H9 (cell line): ENCODE measurements around the gene XXYLT1. TPM values are rescaled to one million over a fixed set of nuclear protein-coding genes. Genes with fewer than 3 reads are reported as not detected.

Experiments
- DNase-seq: peaks from one replicate; pipeline ENCODE4 v3.0.0-alpha.2; 2017
- H2AFZ ChIP-seq: one replicate; pipeline ENCODE4 v1.6.1; 2013; ENCODE audit warnings: mild to moderate bottlenecking, low read length, control low read depth, moderate library complexity
- H2AK5ac ChIP-seq: 2 replicates; pipeline ENCODE4 v1.6.1; 2013; ENCODE audit warnings: low read length, control low read depth, mixed read lengths; ENCODE audit not compliant: insufficient read length
- H2BK120ac ChIP-seq: one replicate; pipeline ENCODE4 v1.6.1; 2013; ENCODE audit warnings: low read depth, mild to moderate bottlenecking, low read length, control low read depth, inconsistent platforms; ENCODE audit not compliant: poor library complexity, severe bottlenecking
- H2BK12ac ChIP-seq: 2 replicates; pipeline ENCODE4 v1.6.1; 2013; ENCODE audit warnings: low read length, control low read depth, mixed read lengths, low read depth; ENCODE audit not compliant: insufficient read length
- H2BK15ac ChIP-seq: 2 replicates; pipeline ENCODE4 v1.6.1; 2013; ENCODE audit warnings: low read depth, low read length, control low read depth
- H2BK20ac ChIP-seq: one replicate; pipeline ENCODE4 v1.6.1; 2013; ENCODE audit warnings: low read depth, mild to moderate bottlenecking, low read length, control low read depth, inconsistent platforms; ENCODE audit not compliant: poor library complexity, severe bottlenecking
- H2BK5ac ChIP-seq: 2 replicates; pipeline ENCODE4 v1.6.1; 2013; ENCODE audit warnings: low read length, control low read depth, mixed read lengths; ENCODE audit not compliant: insufficient read length
- H3K14ac ChIP-seq: 2 replicates; pipeline ENCODE4 v1.6.1; 2013; ENCODE audit warnings: low read length, control low read depth; ENCODE audit not compliant: insufficient read depth
- H3K18ac ChIP-seq: 2 replicates; pipeline ENCODE4 v1.6.1; 2013; ENCODE audit warnings: low read depth, mild to moderate bottlenecking, mixed read lengths, low read length, control low read depth; ENCODE audit not compliant: insufficient read length
- H3K23ac ChIP-seq: 2 replicates; pipeline ENCODE4 v1.6.1; 2013; ENCODE audit warnings: low read length, control low read depth, mixed read lengths, low read depth; ENCODE audit not compliant: insufficient read length
- H3K23me2 ChIP-seq: 2 replicates; pipeline ENCODE4 v1.6.1; 2013; ENCODE audit warnings: low read depth, mild to moderate bottlenecking, mixed read lengths, low read length, control low read depth; ENCODE audit not compliant: insufficient read length, poor library complexity, severe bottlenecking
- H3K27ac ChIP-seq: 2 replicates; pipeline ENCODE4 v1.5.1; 2013; ENCODE audit warnings: low read length, control low read depth, mixed read lengths, low read depth; ENCODE audit not compliant: insufficient read length
- H3K27me3 ChIP-seq: 2 replicates; pipeline ENCODE4 v1.6.1; 2013; ENCODE audit warnings: low read length, control low read depth, inconsistent platforms; ENCODE audit not compliant: insufficient read depth
- H3K4ac ChIP-seq: 2 replicates; pipeline ENCODE4 v1.6.1; 2013; ENCODE audit warnings: low read depth, mild to moderate bottlenecking, control low read depth, inconsistent platforms, low read length, moderate library complexity
- H3K4me1 ChIP-seq: 2 replicates; pipeline ENCODE4 v1.6.1; 2013; ENCODE audit warnings: low read length, control low read depth, inconsistent platforms; ENCODE audit not compliant: insufficient read depth
- H3K4me2 ChIP-seq: 2 replicates; pipeline ENCODE4 v1.6.1; 2013; ENCODE audit warnings: low read length, control low read depth, mixed read lengths; ENCODE audit not compliant: insufficient read length, insufficient read depth
- H3K56ac ChIP-seq: 2 replicates; pipeline ENCODE4 v1.6.1; 2013; ENCODE audit warnings: low read depth, mild to moderate bottlenecking, mixed read lengths, low read length, control low read depth; ENCODE audit not compliant: insufficient read length
- H3K79me1 ChIP-seq: 2 replicates; pipeline ENCODE4 v1.6.1; 2013; ENCODE audit warnings: low read depth, mild to moderate bottlenecking, moderate library complexity, low read length, control low read depth, inconsistent platforms; ENCODE audit not compliant: insufficient read depth, poor library complexity, severe bottlenecking
- H3K79me2 ChIP-seq: 2 replicates; pipeline ENCODE4 v1.6.1; 2013; ENCODE audit warnings: low read length, control low read depth, inconsistent platforms; ENCODE audit not compliant: insufficient read depth
- H3K9ac ChIP-seq: 2 replicates; pipeline ENCODE4 v1.6.1; 2013; ENCODE audit warnings: low read length, control low read depth, mixed read lengths; ENCODE audit not compliant: insufficient read length; ENCODE audit errors: extremely low read depth
- H3K9me3 ChIP-seq: one replicate; pipeline ENCODE4 v1.6.1; 2013; ENCODE audit warnings: low read depth, low read length, inconsistent platforms; ENCODE audit not compliant: control insufficient read depth
- H3T11ph ChIP-seq: one replicate; pipeline ENCODE4 v1.6.1; 2013; ENCODE audit warnings: mild to moderate bottlenecking, low read length, control low read depth, inconsistent platforms
- H4K20me1 ChIP-seq: one replicate; pipeline ENCODE4 v1.6.1; 2013; ENCODE audit not compliant: control insufficient read depth, insufficient read length, insufficient read depth
- H4K5ac ChIP-seq: 2 replicates; pipeline ENCODE4 v1.6.1; 2013; ENCODE audit warnings: low read depth, mild to moderate bottlenecking, mixed read lengths, low read length, control low read depth; ENCODE audit not compliant: insufficient read length
- H4K8ac ChIP-seq: replicated peaks from 2 replicates; pipeline ENCODE4 v1.6.1; 2013; ENCODE audit warnings: low read length, control low read depth, mixed read lengths, low read depth; ENCODE audit not compliant: insufficient read length
- H4K91ac ChIP-seq: 2 replicates; pipeline ENCODE4 v1.6.1; 2013; ENCODE audit warnings: low read depth, mild to moderate bottlenecking, moderate library complexity, mixed read lengths, low read length, control low read depth; ENCODE audit not compliant: insufficient read length
- H3K27ac Mint-ChIP-seq, 3 experiments: 2 replicates in 2 of 3; 3 replicates in 1 of 3; pipeline ENCODE4 v1.8.0; 2020 to 2021; ENCODE audit warnings: mixed read lengths in 3 of 3, mild to moderate bottlenecking in 1 of 3, moderate library complexity in 1 of 3
- H3K27me3 Mint-ChIP-seq: 2 replicates; pipeline ENCODE4 v1.8.0; 2021; ENCODE audit warnings: low read depth, mild to moderate bottlenecking, moderate library complexity, mixed read lengths
- H3K36me3 Mint-ChIP-seq, 3 experiments: 2 replicates in 2 of 3; 3 replicates in 1 of 3; pipeline ENCODE4 v1.8.0; 2020 to 2021; ENCODE audit warnings: low read depth in 3 of 3, mixed read lengths in 3 of 3; ENCODE audit not compliant: insufficient read depth in 1 of 3
- H3K4me1 Mint-ChIP-seq, 2 experiments: 2 replicates each; pipeline ENCODE4 v1.8.0; 2020; ENCODE audit warnings: mixed read lengths in 2 of 2
- H3K4me3 Mint-ChIP-seq, 2 experiments: 2 replicates in 1 of 2; 3 replicates in 1 of 2; pipeline ENCODE4 v1.8.0; 2020 to 2021; ENCODE audit warnings: mild to moderate bottlenecking in 2 of 2, mixed read lengths in 2 of 2, moderate library complexity in 1 of 2
- H3K9me3 Mint-ChIP-seq, 2 experiments: 2 replicates in 1 of 2; 3 replicates in 1 of 2; pipeline ENCODE4 v1.8.0; 2020; ENCODE audit warnings: mild to moderate bottlenecking in 2 of 2, mixed read lengths in 2 of 2, moderate library complexity in 1 of 2
- CTCF ChIP-seq: fragments of 200-600 bp; sonication (generic); conservative IDR thresholded peaks from 3 replicates; pipeline ENCODE4 v1.8.0; 2021; ENCODE audit warnings: antibody characterized with exemption, mild to moderate bottlenecking
- WGBS: extraction: QIAGEN DNeasy Blood & Tissue Kit; methylation state at CpG from one replicate; pipeline ENCODE4 v1.1.7; 2013; ENCODE audit warnings: missing lambda C conversion rate, low lambda C conversion rate, mixed read lengths; ENCODE audit not compliant: insufficient read length; ENCODE audit errors: extremely low coverage; 5-methylcytosine and 5-hydroxymethylcytosine counted together
- total RNA-seq: library from RNA; stranded (reverse); gene quantifications from 2 replicates; pipeline ENCODE4 v1.2.1, GENCODE V29; 2021

XXYLT1 gene
- total RNA-seq, 1 experiment from 2014 or later: 22.7 TPM

GRCh38 chr3:195177422-195178123 is 93.4 kb downstream of the XXYLT1 start:
- no peak overlapping the region for H3K14ac ChIP-seq
- H3K23me2 ChIP-seq: no peaks in the 10 kb centered on the region
- WGBS: no CpG with 5 or more reads among the region's 6 CpGs
- TF ChIP-seq CTCF: no peak
- H3K79me1 ChIP-seq: no peaks in the 10 kb centered on the region
- DNase-seq: no peak
- H3K56ac ChIP-seq: no peak overlapping the region
- no peak overlapping the region for H2BK120ac ChIP-seq
- H3K4me2 ChIP-seq: no peak overlapping the region
- H3K18ac ChIP-seq: no peak overlapping the region
- no peaks in the 10 kb centered on the region for H3K9me3 ChIP-seq
- no peak overlapping the region for H2BK5ac ChIP-seq
- no peaks in the 10 kb centered on the region for H3K79me2 ChIP-seq
- no peaks in the 10 kb centered on the region for H3K9me3 Mint-ChIP-seq
- H4K20me1 ChIP-seq: no peaks in the 10 kb centered on the region
- H3K4me1 Mint-ChIP-seq: peaks cover 35 to 37% of the 10 kb centered on the region in 2 experiments
- peaks cover 4% of the 10 kb centered on the region; the same call in 1 of the 2 replicates for H3K4me1 ChIP-seq
- no peak overlapping the region for H2BK12ac ChIP-seq
- no peak overlapping the region for H3K23ac ChIP-seq
- H3K27me3 Mint-ChIP-seq: no peaks in the 10 kb centered on the region; the same call in none of the 2 replicates
- no peaks in the 10 kb centered on the region for H3K27me3 ChIP-seq
- no peak overlapping the region for H3K4ac ChIP-seq
- H3K9ac ChIP-seq: no peak overlapping the region
- H3T11ph ChIP-seq: no peak overlapping the region
- H4K8ac ChIP-seq: no peak overlapping the region
- no peak overlapping the region for H3K4me3 Mint-ChIP-seq
- no peak overlapping the region for H2BK20ac ChIP-seq
- no peak overlapping the region for H2BK15ac ChIP-seq
- H3K27ac ChIP-seq: no peak overlapping the region
- H4K5ac ChIP-seq: no peak overlapping the region
- H3K36me3 Mint-ChIP-seq: peaks cover 11 to 16% (median 13%) of the 10 kb centered on the region in 3 experiments
- no peak overlapping the region for H2AK5ac ChIP-seq
- no peak overlapping the region for H4K91ac ChIP-seq
- H3K27ac Mint-ChIP-seq: no peak overlapping the region
- no peak overlapping the region for H2AFZ ChIP-seq
